ENCODE results near the gene GCLC. TPM values are rescaled to one million over a fixed set of nuclear protein-coding genes. Genes with fewer than 3 reads are reported as not detected.

The GCLC gene
- total and polyA plus RNA-seq, 10 of the 15 experiments (the other 5 are each of a cell fraction or from before 2014, with no cell fraction given) = 6.5 to 23.6 (median 12.5) TPM

- no peaks in the 10 kb centered on the region; a peak in 1 of 4 replicates for H3K27me3 ChIP-seq (replicated peaks in 1 of 2; ENCODE audit: control insufficient read depth in 2 of 2, insufficient read depth in 2 of 2, low read length in 1 of 2)
- TF ChIP-seq SIN3A (IDR thresholded peaks at IDR 0.05; ENCODE audit: low read depth, low read length) = no peak
- no peak for TF ChIP-seq SPI1 (IDR thresholded peaks at IDR 0.05; ENCODE audit: borderline replicate concordance, insufficient read depth, low read depth, low read length)
- no peak for TF ChIP-seq RELA (IDR thresholded peaks at IDR 0.05; ENCODE audit: borderline replicate concordance, partially characterized antibody)
- no peak for TF ChIP-seq ZBTB40 (IDR thresholded peaks at IDR 0.05; ENCODE audit: borderline replicate concordance)
- no peak for TF ChIP-seq IKZF1 (conservative IDR thresholded peaks at IDR 0.05)
- no peak for TF ChIP-seq MTA2 (IDR thresholded peaks at IDR 0.05; ENCODE audit: low read depth)
- no peak for TF ChIP-seq HDAC6 (IDR thresholded peaks at IDR 0.05; ENCODE audit: unreplicated experiment)
- no peak for TF ChIP-seq POLR2A (IDR thresholded peaks at IDR 0.05; ENCODE audit: low read depth, low read length)
- no peak for TF ChIP-seq MXI1 (IDR thresholded peaks at IDR 0.05; ENCODE audit: low read depth, low read length)
- no peak for TF ChIP-seq NFYA (IDR thresholded peaks at IDR 0.05; ENCODE audit: borderline replicate concordance, low read depth, low read length)
- TF ChIP-seq JUND (IDR thresholded peaks at IDR 0.05; ENCODE audit: low read depth, low read length) = no peak
- no peak for TF ChIP-seq SMAD5 (IDR thresholded peaks at IDR 0.05; ENCODE audit: low read depth)
- no peak for TF ChIP-seq BRCA1 (IDR thresholded peaks at IDR 0.05; ENCODE audit: low read depth, low read length)
- no peak for TF ChIP-seq STAT3 (IDR thresholded peaks at IDR 0.05; ENCODE audit: low read depth, low read length)
- TF ChIP-seq ELK1 (IDR thresholded peaks at IDR 0.05; ENCODE audit: low read depth, low read length) = no peak
- TF ChIP-seq FOXM1 (IDR thresholded peaks at IDR 0.05; ENCODE audit: low read depth, low read length) = no peak
- no peak for TF ChIP-seq TARDBP (IDR thresholded peaks at IDR 0.05; ENCODE audit: borderline replicate concordance)
- no peak overlapping the region for H3K4me3 ChIP-seq
- H3K36me3 ChIP-seq (ENCODE audit: control insufficient read depth in 2 of 2, insufficient read depth in 2 of 2, low read length in 1 of 2) = no peaks in the 10 kb centered on the region
- RAD21 ChIA-PET (ENCODE audit: unreplicated experiment) = no interaction called here
- FAIRE-seq (no peak), DNase-seq (ENCODE audit: low read depth, low spot score) (no peak), ATAC-seq (peak; percentile 64)
- CTCF ChIA-PET = no interaction called here
- intact Hi-C loops (cut with micrococcal nuclease; ENCODE audit: unreplicated experiment) (no loop called here), in situ Hi-C loops (cut with MboI) (no loop called here)
- WGBS (ENCODE audit: insufficient coverage, insufficient replicate concordance, low lambda C conversion rate, missing lambda C conversion rate) = 47% methylated on average over 2 of the region's 2 CpGs
- no peaks in the 10 kb centered on the region for H3K9me3 ChIP-seq (replicated peaks; ENCODE audit: control insufficient read depth, insufficient read depth, low read length)
- SMC1A ChIA-PET (ENCODE audit: uncharacterized antibody, unreplicated experiment) = interaction anchor here (0.5 kb wide), 1 partner anchor 288 kb away, joined by 3 read pairs; no protein-coding TSS in a partner anchor
- no peaks in the 10 kb centered on the region for H3K4me1 ChIP-seq (ENCODE audit: control insufficient read depth, insufficient read depth, low read length)
- no peak overlapping the region for H3K9ac ChIP-seq (ENCODE audit: control insufficient read depth, insufficient read depth, low read length)
- H3K79me2 ChIP-seq (ENCODE audit: control insufficient read depth, insufficient read depth, low read length) = no peaks in the 10 kb centered on the region
- no peak overlapping the region for H2AFZ ChIP-seq (ENCODE audit: control insufficient read depth, low read depth, low read length)
- H3K27ac ChIP-seq (ENCODE audit: control insufficient read depth, insufficient read depth) = no peak overlapping the region
- no peak overlapping the region for H3K4me2 ChIP-seq (ENCODE audit: control insufficient read depth, insufficient read depth)
- no peaks in the 10 kb centered on the region for H4K20me1 ChIP-seq (ENCODE audit: control insufficient read depth, insufficient read depth)
- POLR2A ChIA-PET = no interaction called here
- no TSS peak for BruUV-seq (replicated peaks)
Measured at GRCh38 chr6:53582963-53583362, 38.1 kb upstream of the GCLC start.

Data from GM12878 (cell line).